ENCODE data around the gene NAA80. TPM values are rescaled to one million over a fixed set of nuclear protein-coding genes. Genes with fewer than 3 reads are reported as not detected.

Gene NAA80
- total and polyA plus RNA-seq, 2 of the 13 experiments (the other 11 are each of a cell fraction or from before 2014, with no cell fraction given), result 3.4 to 8.7 TPM

- Histone ChIP-seq H2AFZ (ENCODE audit: low read length) (no peak overlapping the region), H3K4me2 (ENCODE audit: low read depth, low read length) (peak overlapping the region; percentile 76; the same call in 1 of the 2 replicates), H4K20me1 (ENCODE audit: insufficient read depth, low read length) (0 out of 2 replicates have a peak, but pooled peaks cover 3% of the 10 kb centered on the region), H3K9me3 (ENCODE audit: low read length) (no peaks in the 10 kb centered on the region), H3K36me3 (replicated peaks in 1 of 2; ENCODE audit: control insufficient read depth in 1 of 2, insufficient read depth in 2 of 2, low read length in 2 of 2) (peaks cover 4 to 13% of the 10 kb centered on the region in 2 experiments; a peak in 3 of 5 replicates), H3K79me2 (ENCODE audit: insufficient read depth, low read length) (peaks cover 8% of the 10 kb centered on the region), H3K27ac (ENCODE audit: extremely low read length, insufficient read depth, low read length) (no peak overlapping the region), H3K9ac (ENCODE audit: insufficient read depth, low read depth, low read length) (no peak overlapping the region), H3K27me3 (ENCODE audit: control insufficient read depth in 1 of 2, insufficient read depth in 2 of 2, low read length in 2 of 2) (0 out of 5 replicates have a peak, but pooled peaks cover 0 to 1% of the 10 kb centered on the region in 2 experiments), H3K4me1 (ENCODE audit: insufficient read depth, low read length) (peaks cover 69% of the 10 kb centered on the region), H3K4me3 (replicated peaks in 1 of 3; ENCODE audit: insufficient read depth in 1 of 3, low read depth in 2 of 3, low read length in 3 of 3) (no peak overlapping the region)
- BruUV-seq (replicated peaks), result no TSS peak
- DNase-seq (ENCODE audit: low spot score) (no peak), FAIRE-seq (no peak), ATAC-seq (no peak)
- ChIA-PET CTCF (ENCODE audit: low intra/inter-chr PET ratio, low total read pairs) (no interaction called here), POLR2A (interaction anchor here (3.6 kb wide), 1 partner anchor 8 kb away, joined by 18 read pairs; no protein-coding TSS in a partner anchor)
- 75% methylated on average over 4 of the region's 8 CpGs for WGBS (ENCODE audit: low lambda C conversion rate)
- TF ChIP-seq THAP11 (CRISPR knock-in tag; IDR thresholded peaks at IDR 0.05) (no peak), IKZF5 (CRISPR knock-in tag; IDR thresholded peaks at IDR 0.05) (no peak), ZNF616 (CRISPR knock-in tag; IDR thresholded peaks at IDR 0.05; ENCODE audit: low read depth) (no peak), JUND (CRISPR knock-in tag; IDR thresholded peaks at IDR 0.05) (no peak), KLF6 (CRISPR knock-in tag; IDR thresholded peaks at IDR 0.05) (no peak), CHCHD3 (CRISPR knock-in tag; IDR thresholded peaks at IDR 0.05) (no peak), ZNF34 (CRISPR knock-in tag; IDR thresholded peaks at IDR 0.05; ENCODE audit: borderline replicate concordance) (no peak), ZNF704 (CRISPR knock-in tag; IDR thresholded peaks at IDR 0.05; ENCODE audit: borderline replicate concordance) (no peak), ZNF362 (CRISPR knock-in tag; IDR thresholded peaks at IDR 0.05; ENCODE audit: borderline replicate concordance) (no peak), ZBTB21 (CRISPR knock-in tag; IDR thresholded peaks at IDR 0.05) (no peak), KDM4B (CRISPR knock-in tag; IDR thresholded peaks at IDR 0.05) (no peak), NRL (CRISPR knock-in tag; IDR thresholded peaks at IDR 0.05; ENCODE audit: borderline replicate concordance) (no peak)
- in situ Hi-C loops (cut with HindIII; ENCODE audit: extremely low pct_ligation_motif_present, low pct_unique_long_range_greater_than_20kb), result loop anchor here (10.0 kb wide), 1 partner anchor 200 kb away; no protein-coding TSS in a partner anchor
- intact Hi-C loops (cut with micrococcal nuclease; ENCODE audit: unreplicated experiment), result loop anchor here (10.0 kb wide), 1 partner anchor 200 kb away; no protein-coding TSS in a partner anchor
These were observed 45.8 kb upstream of the NAA80 start for GRCh38 chr3:50345008-50345407.
